ENCODE data around the gene DENND1C. TPM values are rescaled to one million over a fixed set of nuclear protein-coding genes. Genes with fewer than 3 reads are reported as not detected.

DENND1C gene
- total RNA-seq, 2 experiments from 2014 or later, result 40.9 to 68.3 TPM

DNA sequence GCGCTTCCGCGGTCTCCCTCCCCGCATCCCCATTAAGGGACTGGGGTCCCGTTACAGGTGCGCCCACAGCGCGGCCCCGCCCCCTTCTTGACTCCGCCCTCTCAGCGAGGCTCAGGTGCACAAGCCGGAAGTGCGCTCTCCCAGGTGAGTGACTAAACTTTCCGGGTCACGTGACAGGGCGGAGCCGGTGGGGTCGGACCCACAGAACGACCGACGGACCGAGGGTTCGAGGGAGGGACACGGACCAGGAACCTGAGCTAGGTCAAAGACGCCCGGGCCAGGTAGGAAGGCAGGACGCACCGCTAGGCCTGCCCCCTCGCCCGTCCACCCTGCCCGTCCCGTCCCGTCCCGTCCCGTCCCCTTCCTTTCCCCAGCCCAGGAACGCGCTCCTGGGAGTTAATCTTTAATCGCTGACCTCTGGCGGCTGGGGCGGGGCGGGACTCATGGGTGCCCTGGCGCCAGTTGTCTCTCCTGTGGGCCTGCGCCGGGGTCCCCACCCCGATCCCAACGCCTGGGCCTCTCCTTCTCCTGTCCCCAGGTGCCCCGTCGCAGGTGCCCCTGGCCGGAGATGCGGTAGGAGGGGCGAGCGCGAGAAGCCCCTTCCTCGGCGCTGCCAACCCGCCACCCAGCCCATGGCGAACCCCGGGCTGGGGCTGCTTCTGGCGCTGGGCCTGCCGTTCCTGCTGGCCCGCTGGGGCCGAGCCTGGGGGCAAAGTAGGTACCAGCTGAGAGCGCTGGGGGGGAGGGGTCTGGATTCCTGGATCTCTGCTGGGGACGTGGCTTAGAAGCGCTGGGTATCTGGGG is 17.3 kb downstream of the DENND1C start, which contains the start of gene CRB3:
Gene CRB3 (plus strand): TSS at position 202 of the 804 bp plus-strand sequence. CDS start 431 bp downstream, at position 633.
- no TSS peak for BruUV-seq (replicated peaks)
- CTCF ChIA-PET (ENCODE audit: unreplicated experiment), result no interaction called here
- no peak within 1 kb of the TSS for H3K4me3 ChIP-seq (ENCODE audit: low read depth, low read length, poor library complexity, severe bottlenecking)

DNA sequence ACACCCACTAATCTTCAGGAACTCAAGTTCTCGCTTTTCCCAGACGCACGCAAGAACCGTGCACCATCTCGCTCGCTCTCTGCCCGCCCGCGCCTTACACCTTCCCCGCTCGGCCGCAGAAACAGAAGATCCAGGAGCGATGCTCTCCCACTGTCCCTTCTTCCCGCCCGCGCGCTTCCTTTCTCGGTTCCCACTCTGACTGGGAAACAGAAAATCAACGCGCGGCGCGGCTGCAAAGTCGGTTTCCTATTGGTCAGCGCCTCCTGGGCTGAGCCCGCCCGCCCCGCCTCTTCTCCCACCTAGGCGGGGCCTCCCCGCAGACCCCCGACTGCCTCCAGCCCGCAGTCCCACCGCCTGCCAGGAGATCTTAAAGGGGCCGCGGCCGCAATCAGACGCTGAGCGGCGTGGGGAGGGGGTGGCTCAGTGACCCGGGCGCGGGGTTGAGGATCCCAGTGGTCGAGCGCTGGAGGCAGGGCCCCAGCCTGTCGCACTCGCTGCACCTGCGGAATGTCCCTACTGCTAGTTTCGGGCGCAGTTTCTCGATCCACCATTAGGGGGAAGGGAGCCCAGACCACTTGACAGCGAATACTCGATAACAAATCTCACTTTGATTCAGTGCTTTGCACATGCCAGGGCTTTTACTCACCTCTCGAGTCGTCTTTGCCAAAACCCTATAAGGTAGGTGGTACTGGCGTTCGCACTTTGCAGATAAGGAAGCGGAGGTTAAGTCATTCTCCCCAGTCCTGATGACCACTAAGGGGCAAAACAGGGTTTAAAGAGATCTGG is 21.3 kb downstream of the DENND1C start:
- peaks cover under 1% of the 10 kb centered on the region for H3K9me3 ChIP-seq (ENCODE audit: low read length)
- TF ChIP-seq, protein P1, sequence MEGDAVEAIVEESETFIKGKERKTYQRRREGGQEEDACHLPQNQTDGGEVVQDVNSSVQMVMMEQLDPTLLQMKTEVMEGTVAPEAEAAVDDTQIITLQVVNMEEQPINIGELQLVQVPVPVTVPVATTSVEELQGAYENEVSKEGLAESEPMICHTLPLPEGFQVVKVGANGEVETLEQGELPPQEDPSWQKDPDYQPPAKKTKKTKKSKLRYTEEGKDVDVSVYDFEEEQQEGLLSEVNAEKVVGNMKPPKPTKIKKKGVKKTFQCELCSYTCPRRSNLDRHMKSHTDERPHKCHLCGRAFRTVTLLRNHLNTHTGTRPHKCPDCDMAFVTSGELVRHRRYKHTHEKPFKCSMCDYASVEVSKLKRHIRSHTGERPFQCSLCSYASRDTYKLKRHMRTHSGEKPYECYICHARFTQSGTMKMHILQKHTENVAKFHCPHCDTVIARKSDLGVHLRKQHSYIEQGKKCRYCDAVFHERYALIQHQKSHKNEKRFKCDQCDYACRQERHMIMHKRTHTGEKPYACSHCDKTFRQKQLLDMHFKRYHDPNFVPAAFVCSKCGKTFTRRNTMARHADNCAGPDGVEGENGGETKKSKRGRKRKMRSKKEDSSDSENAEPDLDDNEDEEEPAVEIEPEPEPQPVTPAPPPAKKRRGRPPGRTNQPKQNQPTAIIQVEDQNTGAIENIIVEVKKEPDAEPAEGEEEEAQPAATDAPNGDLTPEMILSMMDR (conservative IDR thresholded peaks at IDR 0.05; ENCODE audit: low read length), result peak; percentile 85
- no peak for TF ChIP-seq EZH2phosphoT487 (IDR thresholded peaks at IDR 0.05; ENCODE audit: borderline replicate concordance, low read depth, low read length)
- POLR2A ChIA-PET, result interaction anchor here (0.7 to 1.8 kb wide), 2 partner anchors 21 to 41 kb away, joined by 6 to 7 read pairs; partner anchors contain the start of gene DENND1C
- H4K20me1 ChIP-seq (ENCODE audit: insufficient read depth, low read length), result no peaks in the 10 kb centered on the region
- CTCF ChIA-PET (ENCODE audit: unreplicated experiment), result interaction anchor here (0.6 kb wide), 1 partner anchor 9 kb away, joined by 4 read pairs; no protein-coding TSS in a partner anchor
- H2AFZ ChIP-seq (ENCODE audit: low read length), result peak overlapping the region; percentile 76
- H3K9me2 ChIP-seq (ENCODE audit: insufficient read depth, low read length), result no peaks in the 10 kb centered on the region
- H3K4me1 ChIP-seq (ENCODE audit: insufficient read depth, low read length, poor library complexity, severe bottlenecking), result peaks cover 20% of the 10 kb centered on the region
- H3K4me3 ChIP-seq (ENCODE audit: low read depth, low read length, poor library complexity, severe bottlenecking), result peak overlapping the region; percentile 89
- H3K36me3 ChIP-seq (ENCODE audit: insufficient read depth, low read length), result peaks cover 24% of the 10 kb centered on the region
- peaks cover 13% of the 10 kb centered on the region; the same call in 1 of the 2 replicates for H3K79me2 ChIP-seq (ENCODE audit: insufficient read depth, low read depth, low read length)
- intact Hi-C loops (cut with micrococcal nuclease; ENCODE audit: unreplicated experiment), result loop anchor here (1.0 to 5.0 kb wide), 5 partner anchors 35 to 277 kb away; partner anchors contain the start of genes GPR108, KHSRP and TUBB4A
- BruUV-seq (replicated peaks), result no TSS peak
- peak overlapping the region; percentile 62 for H3K27ac ChIP-seq (ENCODE audit: low read depth, low read length, poor library complexity, severe bottlenecking)
- peak; percentile 100 for DNase-seq (ENCODE audit: low spot score)
- H3K4me2 ChIP-seq (ENCODE audit: low read length), result peak overlapping the region; percentile 91

More for the DNA sequence above, 17.3 kb downstream of the DENND1C start, which contains the start of gene CRB3:
- no peaks in the 10 kb centered on the region for H3K9me2 ChIP-seq (ENCODE audit: insufficient read depth, low read length)
- H3K27ac ChIP-seq (ENCODE audit: low read depth, low read length, poor library complexity, severe bottlenecking), result no peak within 1 kb of the TSS
- no peak within 1 kb of the TSS for H2AFZ ChIP-seq (ENCODE audit: low read length)
- TF ChIP-seq, protein P1 (conservative IDR thresholded peaks at IDR 0.05; ENCODE audit: low read length), result no peak
- no peak for TF ChIP-seq EZH2phosphoT487 (IDR thresholded peaks at IDR 0.05; ENCODE audit: borderline replicate concordance, low read depth, low read length)
- H3K9me3 ChIP-seq (ENCODE audit: low read length), result no peaks in the 10 kb centered on the region
- peaks cover under 1% of the 10 kb centered on the region; the same call in 1 of the 2 replicates for H3K79me2 ChIP-seq (ENCODE audit: insufficient read depth, low read depth, low read length)
- POLR2A ChIA-PET, result no interaction called here
- no peak for DNase-seq (ENCODE audit: low spot score)
- no peak within 1 kb of the TSS for H3K4me2 ChIP-seq (ENCODE audit: low read length)
- intact Hi-C loops (cut with micrococcal nuclease; ENCODE audit: unreplicated experiment), result loop anchor here (5.0 kb wide), 1 partner anchor 138 kb away; no protein-coding TSS in a partner anchor
- peaks cover 6% of the 10 kb centered on the region for H3K4me1 ChIP-seq (ENCODE audit: insufficient read depth, low read length, poor library complexity, severe bottlenecking)
- H4K20me1 ChIP-seq (ENCODE audit: insufficient read depth, low read length), result no peaks in the 10 kb centered on the region
- H3K36me3 ChIP-seq (ENCODE audit: insufficient read depth, low read length), result peaks cover 4% of the 10 kb centered on the region; the same call in 1 of the 2 replicates

Measured in OCI-LY7 (cell line).